Esophagus squamous epithelium (tissue), 5 donors: ENCODE results near the gene ILK. TPM values are rescaled to one million over a fixed set of nuclear protein-coding genes. Genes with fewer than 3 reads are reported as not detected.

Experiments used
- DNase-seq: peaks from one replicate; lab custom pipeline; 2025; lab: John Stamatoyannopoulos, UW
- H3K27ac ChIP-seq, 4 donors: fragments of 200-600 bp; sonication (generic); one replicate each; pipeline ENCODE4 v1.5.1; 2016 to 2019; ENCODE audit warnings: mild to moderate bottlenecking in 1 of 4
- H3K27me3 ChIP-seq, 4 donors: fragments of 200-600 bp; sonication (generic); 1 replicate in 3 of 4; 2 replicates in 1 of 4; pipeline versions ENCODE4 v1.5.1 to v1.6.0; 2017 to 2021; ENCODE audit warnings: antibody characterized with exemption in 1 of 4
- H3K36me3 ChIP-seq, 3 donors: fragments of 200-600 bp; sonication (generic); one replicate each; pipeline ENCODE4 v1.5.1; 2016 to 2019
- H3K4me1 ChIP-seq, 3 donors: fragments of 200-600 bp; sonication (generic); one replicate each; pipeline ENCODE4 v1.5.1; 2017 to 2019
- H3K4me3 ChIP-seq, 4 donors: fragments of 200-600 bp; sonication (generic); 1 replicate in 3 of 4; 2 replicates in 1 of 4; pipeline ENCODE4 v1.5.1; 2016 to 2019; ENCODE audit warnings: mild to moderate bottlenecking in 2 of 4, moderate library complexity in 1 of 4
- H3K9me3 ChIP-seq, 3 donors: fragments of 200-600 bp; sonication (generic); one replicate each; pipeline ENCODE4 v1.5.1; 2016 to 2019
- CTCF ChIP-seq, 6 experiments: fragments of 450-650 bp in 4 of 6; fragments of 200-600 bp in 2 of 6; sonication (generic) in 2 of 6; IDR thresholded peaks; one replicate each; pipeline ENCODE4 v1.5.1; 2016 to 2019; ENCODE audit warnings: antibody characterized with exemption in 6 of 6, mild to moderate bottlenecking in 4 of 6, moderate library complexity in 4 of 6
- POLR2A ChIP-seq, 4 donors: fragments of 450-650 bp; IDR thresholded peaks; one replicate each; pipeline ENCODE4 v1.6.1; 2017; ENCODE audit warnings: antibody characterized with exemption in 4 of 4, mild to moderate bottlenecking in 4 of 4, moderate library complexity in 3 of 4
- whole genome bisulfite sequencing, 2 donors: methylation state at CpG; one replicate each; pipeline ENCODE4 v1.1.5; 2018; 5-methylcytosine and 5-hydroxymethylcytosine counted together
- intact Hi-C: fragments of 100-400 bp; cut with DNase I; formaldehyde crosslinking; loops from one replicate; pipeline ENCODE4 v1.15.0; 2022
- total RNA-seq, 4 donors: library from RNA; depleted of rRNA; stranded (reverse); fragments of >200 nt; gene quantifications; one replicate each; pipeline ENCODE4 v1.1.0, GENCODE V29; 2016
- donor health status: DM: yes; HTN: yes; CAD: no.

Gene ILK
- total RNA-seq, 4 donors from 2014 or later, result 34.5 to 128 (median 49.5) TPM

GRCh38 chr11:6650104-6650503 lies 46.5 kb downstream of the ILK start:
- Histone ChIP-seq H3K27me3 (peaks cover 0 to 35% (median 0%) of the 10 kb centered on the region in 4 donors), H3K9me3 (no peaks in the 10 kb centered on the region), H3K4me3 (no peak overlapping the region), H3K27ac (no peak overlapping the region), H3K36me3 (no peaks in the 10 kb centered on the region), H3K4me1 (peaks cover 15 to 52% (median 23%) of the 10 kb centered on the region in 3 donors)
- intact Hi-C loops, result no loop called here
- DNase-seq, result no peak
- TF ChIP-seq CTCF (IDR thresholded peaks at IDR 0.05) (no peak), POLR2A (IDR thresholded peaks at IDR 0.05) (no peak)

- intact Hi-C loops, result no loop called here
- H3K36me3 ChIP-seq, result no peaks in the 10 kb centered on the region
- H3K27ac ChIP-seq, result no peak overlapping the region
- 48 to 76% methylated on average over 6 of the region's 6 CpGs for WGBS, 2 donors
- TF ChIP-seq POLR2A (IDR thresholded peaks at IDR 0.05), result no peak
- TF ChIP-seq CTCF (IDR thresholded peaks at IDR 0.05), result no peak
- peaks cover 10 to 48% (median 19%) of the 10 kb centered on the region in 3 donors for H3K4me1 ChIP-seq
- H3K4me3 ChIP-seq, result no peak overlapping the region
- H3K9me3 ChIP-seq, result no peaks in the 10 kb centered on the region
- no peak for DNase-seq
- H3K27me3 ChIP-seq, result peaks cover 0 to 44% (median 0%) of the 10 kb centered on the region in 4 donors
Observed at GRCh38 chr11:6650980-6651379, 47.4 kb downstream of the ILK start.

GRCh38 chr11:6652182-6652581 lies 48.6 kb downstream of the ILK start:
- no peak for DNase-seq
- H3K27ac ChIP-seq, result no peak overlapping the region
- 48 to 65% methylated on average over 3 of the region's 3 CpGs for WGBS, 2 donors
- TF ChIP-seq POLR2A (IDR thresholded peaks at IDR 0.05) (no peak), CTCF (IDR thresholded peaks at IDR 0.05) (no peak)
- peaks cover 0 to 42% (median 7%) of the 10 kb centered on the region in 3 donors for H3K4me1 ChIP-seq
- H3K36me3 ChIP-seq, result no peaks in the 10 kb centered on the region
- intact Hi-C loops, result no loop called here
- H3K4me3 ChIP-seq, result no peak overlapping the region
- H3K9me3 ChIP-seq, result no peaks in the 10 kb centered on the region
- H3K27me3 ChIP-seq, result peaks cover 0 to 56% (median 0%) of the 10 kb centered on the region in 4 donors

- DNase-seq, result no peak
- Histone ChIP-seq H3K27me3 (peaks cover 0 to 62% (median 0%) of the 10 kb centered on the region in 4 donors), H3K4me3 (no peak overlapping the region), H3K4me1 (peaks cover 0 to 33% (median 3%) of the 10 kb centered on the region in 3 donors), H3K36me3 (no peaks in the 10 kb centered on the region), H3K9me3 (no peaks in the 10 kb centered on the region), H3K27ac (no peak overlapping the region)
- TF ChIP-seq POLR2A (IDR thresholded peaks at IDR 0.05) (no peak), CTCF (IDR thresholded peaks at IDR 0.05) (no peak)
- intact Hi-C loops, result no loop called here
- WGBS, 2 donors, result 79 to 96% methylated on average over 1 of the region's 1 CpG
Observed at GRCh38 chr11:6653097-6653496, 49.5 kb downstream of the ILK start.

- intact Hi-C loops, result no loop called here
- Histone ChIP-seq H3K4me3 (no peak overlapping the region), H3K36me3 (no peaks in the 10 kb centered on the region), H3K4me1 (peaks cover 0 to 27% (median 0%) of the 10 kb centered on the region in 3 donors), H3K27me3 (peaks cover 0 to 63% (median 0%) of the 10 kb centered on the region in 4 donors), H3K27ac (no peak overlapping the region), H3K9me3 (no peaks in the 10 kb centered on the region)
- DNase-seq, result no peak
- no peak for TF ChIP-seq POLR2A (IDR thresholded peaks at IDR 0.05)
- TF ChIP-seq CTCF (IDR thresholded peaks at IDR 0.05), result no peak
- 73 to 89% methylated on average over 2 of the region's 2 CpGs for WGBS, 2 donors
Observed at GRCh38 chr11:6653656-6654055, 50.1 kb downstream of the ILK start.
